GM15510 (cell line): ENCODE measurements around the gene SYT7.

Experiments used
- POLR2A ChIP-seq: IDR thresholded peaks from 3 replicates; pipeline ENCODE4 v1.6.1; 2011; ENCODE audit warnings: borderline replicate concordance; ENCODE audit not compliant: insufficient read length; ENCODE audit errors: extremely low read depth

The SYT7 gene

DNA sequence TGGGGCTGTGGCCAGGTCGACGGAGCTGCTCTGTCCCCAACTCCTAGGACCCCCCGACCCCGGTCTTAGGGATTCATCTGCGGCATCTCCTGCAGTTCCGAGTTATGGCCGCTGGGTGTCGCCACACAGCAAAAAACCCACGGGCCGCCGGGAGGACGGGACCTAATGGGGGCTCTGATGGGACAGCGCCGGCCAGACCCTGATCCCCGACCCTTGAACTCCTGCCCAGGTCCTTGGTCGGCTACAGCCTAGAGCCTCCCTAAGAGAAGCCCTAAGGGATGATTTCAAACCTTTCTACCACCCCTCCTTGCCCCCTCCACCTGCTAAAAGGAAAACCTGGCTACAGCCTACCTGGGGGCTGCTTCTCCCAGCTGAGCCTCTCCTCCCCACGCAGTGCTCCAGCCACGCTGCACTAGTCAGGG lies 103.1 kb downstream of the SYT7 start:
- no peak for TF ChIP-seq POLR2A

DNA sequence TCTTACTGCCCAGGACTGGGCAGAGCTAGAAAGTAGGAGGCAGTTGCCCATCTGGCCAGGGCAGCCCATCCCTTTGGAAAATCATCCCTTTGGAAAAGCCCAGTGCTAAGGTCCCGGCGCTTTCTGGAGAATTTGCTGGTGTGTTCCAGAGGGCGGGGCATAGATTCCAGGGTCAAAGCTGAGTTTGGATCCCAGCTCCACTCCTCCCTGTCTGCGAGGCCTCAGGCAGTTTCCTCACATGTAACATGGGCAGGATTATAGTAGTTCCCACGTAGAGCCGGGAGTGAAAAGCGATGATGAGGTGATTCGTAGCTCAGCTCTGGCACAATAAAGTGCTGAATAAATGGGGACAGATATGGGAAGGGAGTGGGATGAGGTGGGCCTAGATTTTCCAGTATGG lies 103.8 kb downstream of the SYT7 start:
- TF ChIP-seq POLR2A = no peak

DNA sequence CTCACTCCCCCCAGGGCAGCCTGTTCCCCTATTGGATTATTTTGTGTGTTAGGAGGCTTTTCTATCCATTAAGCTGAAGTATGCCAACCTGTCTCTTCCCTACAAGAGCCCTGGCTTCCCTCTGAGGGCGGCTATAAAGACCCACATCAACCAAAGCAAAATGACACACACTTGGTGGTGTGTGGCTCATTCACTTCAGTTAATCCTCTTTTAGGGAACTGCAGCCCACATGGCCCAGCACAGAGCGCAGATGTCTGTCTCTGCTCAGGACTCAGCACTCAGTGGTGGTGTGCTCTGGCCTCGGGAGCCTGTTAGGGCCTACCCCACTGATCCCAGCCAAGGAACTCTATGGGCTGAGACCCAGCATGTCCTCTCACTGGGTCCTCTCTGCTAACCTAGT lies 104.5 kb downstream of the SYT7 start:
- no peak for TF ChIP-seq POLR2A

DNA sequence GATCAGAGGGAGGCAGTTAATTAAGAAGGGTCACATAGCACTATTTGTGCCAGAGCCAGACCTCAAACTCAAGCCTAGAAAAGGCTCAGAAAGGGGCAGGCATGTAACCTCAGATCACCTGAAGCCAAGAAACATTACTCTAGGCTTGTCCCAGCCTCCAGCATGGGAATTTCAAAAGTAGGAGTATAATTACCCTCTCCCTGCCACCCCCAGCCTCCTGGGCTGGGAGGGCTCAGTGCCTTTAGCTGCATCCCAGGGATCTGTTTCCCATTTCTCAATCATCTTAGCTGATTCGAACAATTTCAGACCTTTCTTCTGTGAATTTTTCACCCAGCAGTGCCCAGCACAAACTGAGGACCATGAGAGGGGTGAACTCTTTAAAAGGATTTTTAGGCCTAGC lies 105.4 kb downstream of the SYT7 start:
- TF ChIP-seq POLR2A = no peak

DNA sequence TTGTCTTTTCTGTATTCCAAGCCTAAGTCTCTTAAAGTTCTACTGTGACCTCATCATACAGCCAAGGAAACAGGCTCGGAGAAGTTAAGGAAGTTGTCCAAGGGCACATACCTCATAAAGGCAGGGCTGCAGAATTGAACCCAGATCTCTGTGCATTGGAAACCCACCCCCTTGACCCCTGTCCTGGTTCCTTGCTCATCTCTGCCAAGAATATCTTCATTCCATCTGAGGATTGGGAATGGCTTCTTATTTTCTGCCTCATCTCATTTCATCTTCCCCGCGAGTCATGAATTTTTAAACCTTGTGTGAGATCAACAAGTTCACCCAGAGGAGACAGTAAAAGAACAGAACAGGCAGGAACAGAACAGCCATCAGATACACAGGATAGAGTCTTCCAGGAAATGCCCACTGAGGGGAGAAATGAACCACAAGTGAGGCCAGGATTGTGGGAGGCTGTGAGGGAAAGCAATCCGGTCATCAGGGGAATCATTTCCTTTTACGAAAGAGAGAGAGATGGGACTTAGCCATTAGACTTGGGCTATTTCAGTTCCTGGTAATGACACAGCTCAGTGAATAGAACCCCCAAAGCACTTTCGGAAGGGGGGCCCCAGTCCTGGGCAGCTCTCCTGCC lies 106.7 kb downstream of the SYT7 start:
- no peak for TF ChIP-seq POLR2A

DNA sequence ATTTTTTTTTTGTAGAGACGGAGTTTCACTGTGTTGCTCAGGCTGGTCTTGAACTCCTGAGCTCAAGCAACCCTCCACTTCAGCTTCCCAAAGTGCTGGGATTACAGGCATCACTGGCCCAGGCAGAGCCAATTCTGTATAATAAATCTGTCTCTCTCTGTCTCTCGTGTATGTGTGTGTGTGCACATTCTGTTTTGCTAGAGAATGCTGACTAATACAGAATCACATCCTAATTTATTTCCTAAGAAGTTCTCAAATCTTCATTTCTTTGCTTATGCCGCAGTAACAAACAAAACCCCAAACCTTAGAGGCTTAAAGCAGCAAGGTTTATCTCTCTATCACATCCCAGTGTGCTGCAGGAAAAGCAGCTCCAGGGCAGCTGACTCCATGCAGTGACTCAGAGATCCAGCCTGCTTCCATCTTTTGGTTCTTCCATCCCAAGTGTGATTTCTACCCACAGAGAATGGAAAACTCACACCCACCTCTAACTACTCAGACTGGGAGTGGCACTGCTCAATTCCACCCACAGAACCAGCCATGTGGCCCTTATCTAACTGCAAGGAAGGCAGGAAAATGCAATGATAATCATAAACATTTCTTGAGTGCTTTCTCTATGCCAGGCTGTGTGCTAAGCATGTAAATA lies 107.4 kb downstream of the SYT7 start:
- TF ChIP-seq POLR2A = no peak

DNA sequence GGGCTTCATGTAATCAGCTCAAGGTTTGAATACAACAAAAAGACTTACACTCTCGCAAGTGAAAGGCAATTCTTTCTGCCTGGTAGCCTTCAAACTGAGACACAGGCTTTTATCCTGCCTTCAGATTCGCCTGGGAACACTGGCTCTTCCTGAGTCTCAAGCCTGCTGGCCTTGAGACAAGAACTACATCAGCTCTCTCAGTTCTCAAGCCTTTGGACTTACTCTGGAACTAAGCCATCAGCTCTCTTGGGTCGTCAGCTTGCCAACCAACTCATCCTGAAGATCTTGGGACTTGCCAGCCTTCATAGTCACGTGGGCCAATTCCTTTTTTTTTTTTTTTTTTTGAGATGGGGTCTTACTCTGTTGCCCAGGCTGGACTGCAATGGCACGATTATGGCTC lies 108.0 kb downstream of the SYT7 start:
- TF ChIP-seq POLR2A = no peak

DNA sequence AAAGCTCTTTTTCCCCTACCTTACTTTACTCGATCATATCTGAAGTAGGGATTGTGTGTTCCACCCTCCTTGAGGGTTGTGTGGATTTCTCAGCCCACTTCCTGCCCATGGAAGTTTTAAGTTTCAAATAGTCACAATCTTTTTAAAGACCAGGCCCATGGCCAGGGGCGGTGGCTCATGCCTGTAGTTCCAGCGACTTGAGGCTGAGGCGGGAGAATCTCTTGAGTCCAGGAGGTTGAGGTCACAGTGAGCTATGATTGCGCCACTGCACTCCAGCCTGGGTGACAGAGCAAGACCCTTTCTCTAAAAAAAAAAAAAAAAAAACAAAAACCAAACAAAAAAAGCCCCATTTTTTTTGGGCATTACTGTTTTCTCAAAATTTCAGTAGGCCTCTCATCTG lies 108.6 kb downstream of the SYT7 start:
- no peak for TF ChIP-seq POLR2A

DNA sequence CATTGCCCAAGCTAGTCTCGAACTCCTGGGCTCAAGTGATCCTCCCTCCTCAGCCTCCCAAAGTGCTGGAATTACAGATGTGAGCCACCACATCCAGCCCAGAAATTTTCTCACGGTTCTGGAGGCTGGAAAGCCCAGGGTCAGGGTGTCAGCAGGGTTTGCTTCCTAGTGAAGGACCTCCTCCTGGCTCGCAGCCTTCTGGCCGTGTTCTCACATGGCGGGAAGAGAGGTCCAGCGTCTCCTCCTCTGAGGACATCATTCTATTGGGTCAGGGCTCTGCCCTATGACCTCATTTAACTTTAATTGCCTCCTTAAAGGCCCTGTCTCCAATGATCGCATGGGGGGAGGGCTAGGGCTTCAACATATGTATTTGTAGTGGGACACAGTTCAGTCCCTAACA lies 112.9 kb downstream of the SYT7 start:
- no peak for TF ChIP-seq POLR2A
